HS-5 (cell line): ENCODE data around the gene INSC.

ENCODE experiments used
- DNase-seq: peaks from one replicate; pipeline ENCODE4 v3.0.0-alpha.2; 2012; ENCODE audit warnings: low read depth

The INSC gene

DNA sequence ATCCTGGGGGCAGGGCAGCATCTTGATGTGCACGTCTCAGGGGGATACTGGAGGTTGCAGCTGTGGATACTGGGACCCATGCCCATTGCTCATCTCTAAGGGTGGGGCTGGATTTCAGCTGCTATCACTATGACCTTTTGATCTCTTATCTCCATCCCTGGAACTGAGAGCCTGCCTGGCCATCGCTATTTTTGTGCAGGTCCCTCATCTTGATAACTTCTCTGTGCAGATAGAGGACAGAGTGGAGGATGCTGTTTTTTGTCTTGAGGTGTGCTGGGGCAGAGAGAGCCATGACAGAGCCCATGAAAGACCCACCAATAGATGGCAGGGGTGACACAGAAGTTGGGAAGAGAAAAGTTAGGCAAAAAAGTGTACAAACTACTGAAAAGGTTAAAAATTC, 5.1 kb upstream of the INSC start:
- no peak for DNase-seq

DNA sequence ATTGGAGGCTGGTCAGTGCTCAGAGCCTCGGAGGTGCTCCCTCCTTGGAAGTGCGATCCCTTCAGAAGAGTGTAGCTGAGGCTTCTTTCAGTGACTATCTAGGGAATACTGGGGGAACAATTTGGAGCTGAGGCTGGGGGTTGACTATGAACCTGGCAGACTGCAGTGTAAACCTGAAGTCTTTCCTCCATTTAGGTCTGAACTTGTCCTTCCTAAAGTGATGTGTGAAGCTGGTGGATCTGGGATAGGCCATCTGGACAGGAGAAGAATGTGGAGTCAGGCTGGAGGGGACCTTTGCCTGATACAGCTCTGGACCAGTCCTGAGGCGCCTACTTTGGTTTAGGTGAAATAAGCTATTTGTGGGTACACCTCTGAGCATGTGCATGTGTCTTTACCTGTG, 3.5 kb upstream of the INSC start:
- no peak for DNase-seq

DNA sequence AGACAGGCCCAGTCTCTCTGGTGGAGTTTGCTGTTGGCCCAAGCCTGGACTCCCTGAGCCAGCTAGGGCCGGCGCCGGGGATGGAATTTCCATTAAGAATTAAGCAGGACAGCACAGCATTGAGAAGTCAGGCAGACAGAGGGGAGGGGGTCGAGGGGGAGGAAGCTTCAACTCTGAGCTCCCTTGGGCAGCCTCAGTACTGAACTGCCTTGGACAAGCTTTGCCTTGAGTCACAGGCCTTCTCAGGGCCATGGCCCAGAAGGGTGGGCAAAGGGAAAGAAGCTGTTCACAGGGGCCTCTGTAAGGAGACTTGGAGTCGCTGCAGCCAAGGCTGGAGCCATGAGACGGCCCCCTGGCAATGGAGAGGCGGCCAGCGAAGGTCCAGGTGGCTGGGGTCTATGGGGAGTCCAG, 2.6 kb upstream of the INSC start:
- no peak for DNase-seq

DNA sequence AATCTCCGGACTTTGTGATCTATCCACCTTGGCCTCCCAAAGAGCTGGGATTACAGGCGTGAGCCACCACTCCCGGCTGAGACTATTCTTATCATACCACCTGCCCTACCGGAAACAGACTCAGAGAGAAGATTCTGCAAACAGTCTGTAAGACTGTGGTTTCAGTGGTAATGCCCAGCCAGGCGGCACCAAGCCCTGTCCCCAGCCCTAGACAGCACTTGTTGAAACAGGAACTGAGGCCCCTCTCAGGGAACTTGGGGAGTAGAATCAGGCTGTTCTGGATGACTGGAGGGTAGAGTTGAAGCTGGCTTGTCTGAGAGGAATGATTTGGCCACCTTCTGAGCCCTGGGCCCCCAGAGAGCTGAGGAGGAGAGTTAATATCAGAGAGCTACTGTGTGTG, 1.3 kb upstream of the INSC start:
- no peak for DNase-seq

DNA sequence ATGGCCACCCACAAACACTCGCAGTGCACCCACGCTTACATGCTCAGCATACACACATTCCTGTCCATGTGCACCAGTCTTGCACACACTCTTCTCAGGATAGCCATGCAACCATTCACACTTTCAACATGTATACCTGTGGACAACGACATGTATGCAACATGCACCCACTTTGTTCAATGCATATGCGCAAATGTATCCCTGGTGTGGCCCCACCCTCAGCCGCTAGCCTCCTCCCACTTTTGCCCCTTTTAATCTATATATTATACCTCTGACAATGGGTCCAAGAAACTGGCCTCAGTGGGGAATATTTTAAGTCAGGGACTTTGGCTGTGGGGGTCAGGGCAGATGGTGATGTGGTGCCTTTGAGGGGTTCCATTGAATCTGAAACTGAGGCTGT, 963 bp downstream of the INSC start:
- DNase-seq, result no peak

DNA sequence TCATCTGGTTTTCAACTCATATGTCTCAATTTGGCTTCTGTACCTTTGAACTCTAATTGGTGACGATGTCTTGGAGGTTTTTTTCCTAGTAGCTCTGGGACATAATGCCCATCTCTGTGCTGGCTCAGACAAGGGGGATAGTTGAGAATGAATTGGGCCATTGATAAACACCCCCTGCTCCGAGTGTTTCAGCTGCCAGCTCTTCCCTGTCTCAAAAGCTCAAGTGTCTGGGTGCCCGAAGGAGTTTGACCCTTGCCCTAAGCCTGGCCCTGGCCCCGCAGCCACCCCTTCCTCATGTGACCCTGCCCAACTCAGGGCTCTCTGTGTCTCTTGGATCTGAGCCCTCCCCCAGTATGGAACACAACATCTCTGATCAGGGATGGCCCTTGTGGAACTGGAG, 3.0 kb downstream of the INSC start:
- DNase-seq, result no peak

DNA sequence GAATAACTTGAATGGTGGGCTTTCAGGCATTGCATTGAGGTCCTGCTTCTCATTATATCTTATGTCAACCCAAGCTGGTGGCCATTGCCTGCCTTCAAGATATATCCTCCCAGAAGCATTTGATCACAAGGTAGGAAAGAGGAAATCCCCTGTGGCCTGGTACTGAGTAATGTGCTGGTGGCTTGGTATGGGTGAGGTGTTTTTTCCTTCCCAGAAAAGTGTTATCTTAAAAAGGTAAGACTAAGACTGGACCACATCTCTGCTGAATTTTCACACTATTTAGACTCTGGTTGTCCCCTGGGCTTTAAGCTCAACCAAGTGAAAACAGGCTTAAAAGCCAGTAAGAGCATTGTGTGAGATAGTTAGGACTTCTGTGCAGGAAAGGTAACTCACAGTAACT, 3.7 kb downstream of the INSC start:
- no peak for DNase-seq

DNA sequence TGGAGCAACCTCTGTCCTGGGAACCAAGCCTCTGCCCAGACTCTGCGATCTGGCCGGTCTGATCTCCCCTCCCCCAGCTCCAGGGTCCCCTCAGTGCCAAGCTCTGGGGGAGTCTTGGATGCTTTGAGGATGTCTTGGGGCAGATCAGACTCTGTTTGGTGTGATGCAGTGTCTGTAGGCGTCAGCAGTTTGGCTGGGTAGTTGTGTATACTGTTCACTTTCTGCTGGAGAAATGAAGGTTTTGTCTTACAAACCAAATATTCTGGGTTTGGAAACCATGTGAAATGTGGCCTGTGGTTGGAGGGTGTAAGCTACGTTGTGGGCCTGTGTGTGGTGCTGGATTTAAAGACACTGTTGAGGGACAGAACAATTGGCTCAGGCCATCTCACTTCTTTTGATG, 4.6 kb downstream of the INSC start:
- no peak for DNase-seq

DNA sequence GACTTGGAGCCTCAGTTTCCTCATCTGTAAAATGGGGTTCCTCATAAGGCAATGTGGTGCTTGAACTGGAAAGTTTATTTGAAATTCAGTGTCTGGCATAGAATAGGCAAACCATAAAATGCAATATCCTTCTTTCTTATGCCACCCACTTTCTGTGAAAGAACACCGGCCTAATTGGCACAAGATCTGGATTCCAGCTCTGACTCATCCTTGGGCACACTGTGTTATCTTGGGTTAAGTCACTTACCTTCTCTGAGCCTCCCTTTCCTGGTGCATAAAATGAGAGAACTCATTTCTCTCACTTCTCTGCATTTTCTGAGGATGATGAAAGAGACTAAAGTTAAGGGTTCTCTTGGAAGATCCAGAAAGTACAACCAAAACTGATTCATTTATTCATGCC, 5.1 kb downstream of the INSC start:
- DNase-seq, result no peak

DNA sequence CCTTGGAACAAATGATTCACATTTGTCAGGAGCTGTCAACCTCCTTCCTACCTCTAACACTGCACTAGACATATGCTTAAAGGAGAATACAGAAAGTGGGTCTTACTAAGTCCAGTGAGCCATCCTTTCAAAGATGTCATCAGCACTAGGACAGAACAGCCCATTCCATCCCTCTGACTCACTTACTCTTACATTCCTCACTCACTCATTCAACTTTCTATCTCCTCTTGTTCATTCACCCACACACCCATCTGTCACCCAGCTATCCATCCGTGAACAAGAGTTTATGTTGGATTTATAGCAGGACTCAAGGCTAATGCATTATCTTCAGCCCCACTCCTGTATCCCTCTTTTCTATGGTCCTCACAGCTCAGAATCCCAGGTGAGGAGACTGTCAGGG, 9.1 kb downstream of the INSC start:
- DNase-seq, result peak; percentile 92

DNA sequence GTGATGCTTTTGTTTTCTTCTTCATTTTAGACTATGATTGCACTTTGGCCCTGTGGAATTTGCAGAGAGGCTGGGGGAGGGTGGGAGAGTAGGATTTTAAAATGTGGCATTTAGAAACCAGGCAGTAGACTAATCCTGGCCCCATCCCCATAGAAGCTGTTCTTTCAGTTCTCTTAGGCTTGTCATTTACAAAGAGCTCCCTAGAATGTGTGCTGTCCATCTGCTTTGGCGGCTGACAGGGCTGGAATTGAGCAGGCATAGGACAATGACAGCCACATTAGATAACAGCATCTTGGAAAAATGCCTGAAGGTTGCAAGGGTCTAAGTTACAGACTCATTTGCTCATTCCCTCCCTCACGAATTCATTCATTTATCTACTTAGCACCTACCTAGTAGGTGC, 9.8 kb downstream of the INSC start:
- DNase-seq, result no peak

DNA sequence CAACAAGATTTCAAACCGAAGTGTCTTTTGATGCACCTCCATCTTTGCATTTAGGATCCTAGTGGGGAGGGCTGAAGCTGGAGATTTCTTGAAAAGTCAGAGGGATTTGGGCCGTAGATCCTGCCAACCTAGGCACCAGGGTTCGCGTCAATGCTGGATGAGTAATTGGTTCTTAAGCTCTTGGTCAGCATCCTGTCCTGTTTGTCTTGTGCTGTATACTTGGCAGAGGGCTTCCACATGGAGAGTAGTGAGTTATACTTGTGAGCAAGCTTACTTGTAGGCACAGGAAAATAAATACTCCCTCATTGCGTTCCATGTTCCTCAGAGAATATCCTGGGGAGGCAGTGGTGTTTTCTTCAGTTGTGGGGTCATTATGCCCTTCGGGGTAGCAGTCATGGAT, 12.6 kb downstream of the INSC start:
- peak; percentile 53 for DNase-seq

DNA sequence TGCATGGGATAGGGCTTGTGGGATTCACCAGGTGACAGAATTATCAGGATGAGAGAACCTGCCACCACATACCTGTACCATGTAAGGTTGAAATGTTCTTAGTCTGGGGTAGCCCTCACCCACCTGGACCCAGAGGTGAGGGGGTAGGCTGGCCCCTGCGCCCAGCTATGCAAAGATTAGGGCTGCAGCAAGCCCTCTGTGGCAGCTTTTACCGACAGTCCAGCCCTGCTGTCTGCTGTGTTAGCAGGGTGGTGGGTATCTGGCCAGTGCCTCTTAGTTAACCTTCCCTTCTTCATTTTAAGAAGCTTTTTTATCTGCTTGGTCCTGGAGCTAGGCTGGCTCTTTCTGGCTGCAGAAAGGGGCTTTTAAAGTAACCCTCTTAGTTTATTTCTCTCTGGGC, 13.9 kb downstream of the INSC start:
- DNase-seq, result no peak

DNA sequence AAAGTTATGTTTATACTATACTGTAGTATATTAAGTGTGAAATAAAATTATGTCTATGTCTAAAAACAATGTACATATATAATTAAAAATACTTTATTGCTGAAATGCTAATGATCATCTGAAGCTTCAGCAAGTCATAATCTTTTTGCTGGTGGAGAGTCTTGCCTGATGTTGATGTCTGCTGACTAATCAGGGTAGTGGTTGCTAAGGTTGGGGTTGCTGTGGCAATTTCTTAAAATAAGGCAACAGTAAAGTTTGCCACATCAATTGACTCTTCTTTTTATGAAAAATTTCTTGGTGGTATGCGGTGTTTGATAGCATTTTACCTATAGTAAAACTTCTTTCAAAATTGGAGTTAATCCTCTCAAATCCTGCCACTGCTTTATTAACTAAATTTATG, 21.4 kb downstream of the INSC start:
- DNase-seq, result no peak

DNA sequence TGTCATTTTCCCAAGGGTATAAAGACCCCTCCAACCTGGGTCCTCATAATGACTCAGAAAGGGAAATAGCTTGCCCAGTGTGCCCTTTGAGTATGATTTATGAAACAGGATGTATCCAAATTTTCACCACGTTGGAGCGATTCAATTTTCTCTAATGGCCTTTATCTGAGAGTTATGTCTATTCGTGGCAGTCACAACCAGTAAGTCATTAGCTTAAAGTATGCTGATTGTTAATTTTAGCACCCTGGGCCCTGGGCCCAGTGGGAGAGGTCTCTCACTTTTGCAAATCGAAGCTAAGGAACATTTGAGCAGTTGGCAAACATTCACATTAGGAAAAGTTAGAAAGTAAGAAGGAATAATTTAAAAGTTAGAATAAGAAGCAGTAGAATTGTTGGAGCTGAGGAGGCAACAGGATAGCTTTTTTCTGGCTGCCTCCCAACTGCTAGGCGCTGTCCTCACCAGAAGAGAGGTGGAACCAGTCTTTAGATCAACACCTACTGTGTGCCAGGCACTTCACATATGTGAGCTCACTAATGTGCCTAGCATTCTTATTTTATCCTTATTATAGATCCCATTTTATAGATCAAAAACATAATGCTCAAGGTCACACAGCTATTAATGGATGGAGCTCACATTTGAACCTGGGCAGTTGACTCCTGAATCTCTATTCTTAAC, 24.5 kb downstream of the INSC start:
- no peak for DNase-seq

DNA sequence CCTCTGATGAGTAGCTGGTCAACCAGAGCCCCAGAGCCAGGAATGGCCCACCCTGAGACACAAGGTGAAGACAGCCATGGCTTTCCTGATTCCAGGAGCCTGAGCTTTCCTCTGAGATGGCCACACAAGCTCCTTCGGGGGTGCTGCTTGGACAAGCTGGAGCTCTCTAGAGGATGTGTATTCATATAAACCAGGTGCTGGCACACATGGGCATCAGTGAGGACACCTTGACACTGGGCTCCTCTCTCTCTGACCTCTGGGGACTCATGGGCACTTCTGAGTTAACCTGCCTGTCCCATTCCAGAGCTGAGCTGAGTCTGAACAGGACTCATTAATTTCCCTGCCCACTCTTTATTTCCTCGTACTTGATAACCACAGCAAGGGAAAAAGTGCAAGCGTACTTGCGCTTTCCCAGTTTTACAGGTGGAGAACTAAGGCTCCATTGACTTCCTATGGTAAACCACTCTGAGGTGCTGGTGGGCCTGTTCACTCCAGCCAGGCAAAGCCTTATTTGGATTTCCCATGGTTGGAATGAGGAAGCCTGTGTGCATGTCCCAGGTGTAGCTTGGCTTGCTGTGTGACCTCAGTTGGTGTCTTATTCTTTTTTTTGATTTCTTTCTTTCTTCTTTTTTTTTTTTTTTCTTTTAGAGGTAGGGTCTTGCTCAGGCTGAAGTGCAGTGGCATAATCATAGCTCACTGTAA, 25.4 kb downstream of the INSC start:
- DNase-seq, result no peak

DNA sequence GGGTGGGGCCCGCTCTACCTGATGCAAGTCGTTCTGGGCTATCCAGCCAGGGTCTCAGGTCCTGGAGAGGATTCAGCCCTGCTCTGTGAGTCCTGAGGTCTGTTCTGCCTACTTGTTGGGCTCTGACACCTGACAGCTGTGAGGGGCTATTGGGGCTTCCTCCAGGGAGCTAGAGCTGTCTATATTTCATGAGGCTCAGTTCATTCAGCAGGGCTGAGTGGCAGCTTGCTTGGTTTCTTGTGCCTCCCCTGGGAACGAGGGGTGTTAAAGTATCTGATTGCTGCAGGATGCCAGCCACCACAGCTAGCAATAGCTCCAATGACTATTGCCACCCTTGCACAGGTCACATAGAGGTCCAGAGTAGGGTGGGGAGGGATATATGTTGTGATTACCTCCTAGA, 26.7 kb downstream of the INSC start:
- no peak for DNase-seq

DNA sequence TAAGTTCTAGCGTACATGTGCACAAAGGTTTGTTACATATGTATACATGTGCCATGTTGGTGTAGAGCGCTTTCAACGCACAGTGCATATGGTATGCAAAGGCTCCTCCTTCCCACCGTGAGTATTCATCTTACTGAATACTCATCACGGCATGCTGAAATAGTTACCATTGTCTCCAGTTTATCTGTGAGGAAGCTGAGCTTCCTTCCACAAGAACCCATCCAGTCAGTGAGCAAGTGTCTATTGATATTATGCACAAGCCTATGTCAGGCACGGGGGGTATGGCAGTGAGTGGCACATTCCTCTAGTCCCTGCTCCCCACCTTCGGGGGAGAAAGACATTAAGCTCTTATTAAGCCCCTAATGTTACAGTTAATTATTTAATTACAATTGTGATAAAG, 28.1 kb downstream of the INSC start:
- no peak for DNase-seq

DNA sequence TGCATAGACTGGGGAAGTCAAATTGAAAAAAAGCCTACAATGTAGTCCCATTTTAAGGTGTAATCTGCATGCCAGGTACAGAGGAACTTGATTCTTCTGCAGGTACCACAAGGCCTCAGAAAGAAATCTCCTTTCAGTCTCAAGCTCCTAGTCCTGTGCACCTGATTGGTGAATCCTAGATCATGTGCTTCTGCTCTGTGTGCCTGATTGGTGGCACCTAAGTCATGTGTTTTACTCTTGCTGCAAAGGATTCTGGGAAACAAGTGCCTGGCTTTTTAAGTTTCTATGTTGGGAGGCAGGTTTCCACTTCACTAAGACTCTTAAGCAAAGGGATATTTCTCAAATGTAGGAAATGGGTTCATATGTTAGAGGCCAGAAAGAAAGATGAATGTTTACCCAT, 29.1 kb downstream of the INSC start:
- DNase-seq, result no peak

DNA sequence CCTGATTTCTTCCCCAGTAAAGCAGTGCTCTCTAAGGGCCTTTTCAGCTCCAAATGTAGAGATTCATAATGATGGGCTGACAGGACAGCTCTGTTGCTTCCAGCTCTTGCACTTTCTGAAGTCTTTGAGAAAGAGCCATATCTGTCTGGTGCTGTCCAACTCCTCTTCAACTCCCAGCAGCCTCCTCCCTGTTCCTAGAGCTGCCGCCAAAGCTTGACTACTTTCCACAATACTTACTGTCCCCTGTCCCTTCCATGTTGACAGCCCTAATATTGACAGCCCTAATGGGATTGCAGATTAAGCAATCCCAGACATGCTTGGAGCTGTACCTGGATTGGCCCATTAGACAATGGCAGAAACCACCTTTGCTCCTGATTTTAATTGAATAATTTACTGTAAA, 29.6 kb downstream of the INSC start:
- no peak for DNase-seq

DNA sequence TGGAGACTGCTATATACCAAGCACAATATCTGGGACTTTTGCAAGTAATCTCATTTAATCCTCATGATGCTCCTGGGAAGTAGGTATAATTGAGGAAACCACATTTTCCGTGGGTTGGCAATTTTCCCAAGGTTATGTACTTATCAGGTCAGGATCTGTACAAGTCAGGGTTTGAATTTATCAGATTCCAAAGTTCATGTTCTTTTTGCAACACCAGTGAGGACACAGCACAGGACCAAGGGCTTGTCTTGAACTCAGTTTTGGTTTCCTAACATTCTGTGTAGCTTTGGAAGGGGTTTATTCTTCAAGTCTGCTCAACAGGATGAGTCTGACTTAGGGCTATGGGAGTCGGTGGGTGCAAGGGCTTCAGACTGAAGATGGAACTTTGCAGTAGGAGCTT, 30.4 kb downstream of the INSC start:
- no peak for DNase-seq

DNA sequence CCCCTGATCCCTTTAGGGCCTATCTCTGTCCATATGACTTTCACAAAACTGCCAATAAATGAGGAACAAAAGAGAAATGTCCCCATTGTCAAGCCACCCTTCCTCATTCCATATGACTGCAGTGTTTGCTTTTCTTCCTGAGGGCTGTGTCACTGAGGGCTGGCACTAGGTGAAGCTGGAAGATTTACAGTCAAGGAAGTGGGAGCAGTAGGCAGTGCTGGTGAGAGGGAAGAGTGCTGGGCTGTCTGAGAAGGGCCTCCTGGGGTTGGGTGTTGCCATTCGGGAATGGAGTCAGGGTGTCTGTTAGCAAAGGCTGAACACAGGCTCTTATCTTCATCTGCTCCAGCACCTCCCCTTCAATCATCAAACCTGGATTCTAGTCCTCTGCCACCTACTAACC, 30.9 kb downstream of the INSC start:
- DNase-seq, result no peak

DNA sequence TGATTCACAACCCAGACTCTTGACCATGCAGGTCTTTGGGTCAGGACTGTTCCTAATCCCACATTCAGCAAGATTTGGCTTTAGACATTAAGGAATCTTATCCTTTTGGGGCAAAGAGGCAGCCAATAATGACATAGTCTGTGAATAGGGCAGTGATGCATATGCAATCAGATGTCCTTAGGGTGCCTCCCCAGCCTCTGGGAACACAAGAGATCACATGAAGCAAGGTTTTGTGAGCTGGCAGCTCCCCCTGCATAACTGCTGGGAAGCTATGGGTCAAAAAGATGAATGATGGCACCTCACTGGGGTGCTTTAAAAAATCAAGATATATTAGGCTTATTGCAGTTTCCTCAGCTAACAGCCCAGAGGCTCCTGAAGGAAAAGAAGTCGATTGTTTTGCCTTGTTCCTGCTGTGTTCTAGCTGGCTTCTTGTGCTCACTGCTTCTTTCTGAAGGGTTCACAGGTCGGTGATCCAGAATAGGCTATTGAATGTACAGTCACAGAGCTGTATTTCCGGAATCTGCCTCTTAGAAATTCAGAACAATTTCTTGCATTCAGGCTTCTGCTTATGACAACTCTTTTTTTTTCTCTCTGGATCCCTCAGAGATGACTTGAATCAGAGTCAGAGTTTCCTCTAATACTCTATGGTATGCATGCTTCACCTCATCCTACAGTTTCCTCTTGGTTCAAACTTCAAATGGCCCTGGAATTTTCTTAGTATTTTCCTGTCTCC, 31.7 kb downstream of the INSC start:
- DNase-seq, result peak; percentile 30

DNA sequence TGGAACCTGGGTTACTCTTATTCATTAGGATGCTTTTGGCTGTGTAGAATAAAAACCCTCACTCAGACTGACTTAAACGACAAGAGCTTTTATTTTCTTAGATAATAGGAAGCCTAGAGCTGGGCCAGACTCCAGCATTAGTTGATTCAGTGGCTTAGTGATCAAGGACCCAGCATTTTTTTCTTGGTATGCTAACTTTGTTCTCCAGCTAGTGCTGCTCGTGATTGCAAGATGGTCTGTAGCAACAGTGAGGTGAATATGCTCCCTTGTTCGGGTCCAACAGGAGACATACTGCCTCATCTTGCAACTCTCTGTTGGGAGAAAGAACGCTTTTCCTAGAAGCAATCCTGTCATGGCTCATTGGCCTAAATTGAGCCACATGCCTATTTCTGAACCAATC, 33.4 kb downstream of the INSC start:
- no peak for DNase-seq
